ENCODE results near the gene CDH4. TPM values are rescaled to one million over a fixed set of nuclear protein-coding genes. Genes with fewer than 3 reads are reported as not detected.

Gene CDH4
- total RNA-seq, 2 donors from 2014 or later = 0.08 to 0.09 TPM

DNA sequence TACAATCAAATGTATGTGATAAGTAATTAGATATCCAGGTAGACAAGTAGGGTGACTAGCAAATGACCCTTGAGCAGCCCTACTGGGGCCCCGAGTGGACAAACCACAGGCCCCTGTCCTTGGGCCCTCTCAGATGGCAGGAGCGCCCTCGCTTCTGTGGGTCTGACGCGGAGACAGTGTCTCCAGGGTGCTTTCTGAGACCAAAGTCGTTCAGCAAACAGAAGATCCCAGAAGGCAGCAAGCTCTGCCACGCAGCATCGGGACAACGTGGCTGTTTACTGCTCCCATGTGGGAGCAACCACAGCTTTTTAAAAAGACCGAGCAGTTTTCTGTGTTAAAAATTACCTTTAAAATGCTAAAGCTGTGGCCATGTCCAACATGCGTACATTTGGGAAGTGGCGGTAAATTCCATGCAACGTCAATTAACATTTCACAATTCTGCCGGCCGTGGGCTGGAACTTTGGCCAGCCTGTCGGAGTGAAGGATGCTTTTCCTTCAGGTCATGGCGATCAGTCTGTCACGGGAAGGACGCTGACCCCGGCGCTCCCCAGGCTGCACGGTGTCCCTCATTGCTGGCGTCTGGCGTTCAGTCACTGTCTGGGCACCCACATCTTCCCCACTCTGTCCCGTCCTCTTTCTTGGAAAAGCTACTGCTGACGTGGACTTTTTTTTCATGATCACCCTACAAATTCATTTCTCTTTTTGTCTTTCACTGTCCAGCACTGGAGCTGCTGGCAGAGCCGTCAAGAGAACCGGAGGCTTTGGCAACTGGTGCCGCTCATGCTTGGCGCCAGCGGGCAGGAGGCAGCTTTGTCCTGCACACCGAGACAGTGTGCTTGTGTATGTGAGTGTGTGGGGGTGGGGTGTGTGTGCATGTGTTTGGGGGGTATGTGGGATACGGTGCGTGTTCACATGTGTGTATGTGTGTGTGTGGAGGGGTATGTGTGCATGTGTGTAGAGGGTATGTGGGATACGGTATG, 293.1 kb downstream of the CDH4 start:
- ATAC-seq (no peak), DNase-seq (ENCODE audit: low spot score in 2 of 2) (no peak)

GRCh38 chr20:61546641-61547040, 294.6 kb downstream of the CDH4 start:
- Mint-ChIP-seq H3K36me3 (peaks cover 0 to 4% of the 10 kb centered on the region in 2 donors), H3K27ac (no peak overlapping the region), H3K9me3 (peaks cover 0 to 12% of the 10 kb centered on the region in 2 donors)
- no peak for DNase-seq (ENCODE audit: low spot score in 2 of 2)
- ATAC-seq = no peak

More for the DNA sequence above, 293.1 kb downstream of the CDH4 start:
- no peaks in the 10 kb centered on the region for H3K36me3 Mint-ChIP-seq
- peaks cover 0 to 8% of the 10 kb centered on the region in 2 donors for H3K9me3 Mint-ChIP-seq
- no peak overlapping the region for H3K27ac Mint-ChIP-seq

GRCh38 chr20:61548069-61548468, 296.0 kb downstream of the CDH4 start:
- Mint-ChIP-seq H3K36me3 (peaks cover 0 to 5% of the 10 kb centered on the region in 2 donors), H3K9me3 (peaks cover 0 to 13% of the 10 kb centered on the region in 2 donors), H3K27ac (no peak overlapping the region)
- ATAC-seq = no peak
- no peak for DNase-seq (ENCODE audit: low spot score in 2 of 2)

DNA sequence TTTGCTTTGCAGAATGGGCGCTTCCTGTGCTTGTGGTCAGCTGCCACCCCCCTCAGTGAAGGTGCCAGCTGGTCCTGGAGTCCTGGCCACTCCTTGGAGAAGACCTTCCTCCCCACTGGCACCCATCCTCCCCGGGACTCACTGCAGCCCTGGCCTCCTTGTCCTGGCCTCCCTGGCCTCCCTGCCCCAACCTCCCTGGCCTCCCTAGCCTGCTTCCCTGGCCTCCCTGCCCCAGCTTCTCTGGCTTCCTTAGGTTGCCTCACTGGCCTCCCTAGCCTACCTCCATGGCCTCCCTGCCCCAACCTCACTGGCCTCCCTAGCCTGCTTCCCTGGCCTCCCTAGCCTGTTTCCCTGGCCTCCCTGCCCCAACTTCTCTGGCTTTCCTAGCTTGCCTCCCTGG, 297.8 kb downstream of the CDH4 start:
- H3K36me3 Mint-ChIP-seq = peaks cover 0 to 5% of the 10 kb centered on the region in 2 donors
- DNase-seq (ENCODE audit: low spot score in 2 of 2) (no peak), ATAC-seq (no peak)
- H3K27ac Mint-ChIP-seq = no peak overlapping the region
- peaks cover 0 to 18% of the 10 kb centered on the region in 2 donors for H3K9me3 Mint-ChIP-seq

DNA sequence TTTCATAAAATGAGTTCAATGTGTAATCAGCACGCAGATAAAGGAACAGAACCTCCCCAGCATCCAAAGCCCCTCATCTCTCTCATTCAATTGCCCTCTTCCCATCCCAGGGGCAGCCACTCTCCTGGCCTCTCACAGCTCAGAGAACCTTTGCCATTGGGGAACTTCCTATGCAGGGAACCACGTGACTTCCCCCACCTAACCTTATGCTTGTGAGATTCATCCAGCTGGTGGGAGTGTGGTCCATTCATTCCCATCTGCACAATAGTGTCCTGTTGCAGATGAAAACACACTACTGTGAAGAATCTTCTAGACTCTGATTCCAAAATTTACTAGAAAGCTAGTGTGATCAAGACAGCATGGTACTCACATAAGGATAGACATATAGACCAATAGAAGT, 299.3 kb downstream of the CDH4 start:
- ATAC-seq (no peak), DNase-seq (ENCODE audit: low spot score in 2 of 2) (no peak)
- Mint-ChIP-seq H3K9me3 (peaks cover 0 to 13% of the 10 kb centered on the region in 2 donors), H3K27ac (no peak overlapping the region), H3K36me3 (peaks cover 0 to 5% of the 10 kb centered on the region in 2 donors)

DNA sequence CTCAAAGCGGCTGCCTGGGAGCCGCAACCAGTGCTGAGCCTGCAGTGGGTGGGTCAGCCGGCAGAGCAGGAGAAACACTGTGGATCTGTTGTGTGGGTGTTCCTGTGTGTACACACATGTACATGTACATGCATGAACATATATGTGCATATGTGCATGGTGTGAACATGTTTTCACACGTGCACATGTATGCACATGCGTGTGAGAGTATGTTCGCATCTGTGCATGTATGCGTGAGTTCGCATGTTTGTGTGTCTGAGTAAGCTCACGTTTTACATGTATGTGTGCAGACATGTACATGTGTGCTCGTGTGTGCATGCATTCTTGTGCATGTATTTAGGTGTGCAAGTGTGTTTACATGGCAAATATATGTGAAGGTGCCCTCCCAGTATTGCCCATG, 302.6 kb downstream of the CDH4 start:
- Mint-ChIP-seq H3K9me3 (peaks cover 0 to 13% of the 10 kb centered on the region in 2 donors), H3K36me3 (peaks cover 0 to 5% of the 10 kb centered on the region in 2 donors), H3K27ac (no peak overlapping the region)
- ATAC-seq (no peak), DNase-seq (ENCODE audit: low spot score in 2 of 2) (no peak)

DNA sequence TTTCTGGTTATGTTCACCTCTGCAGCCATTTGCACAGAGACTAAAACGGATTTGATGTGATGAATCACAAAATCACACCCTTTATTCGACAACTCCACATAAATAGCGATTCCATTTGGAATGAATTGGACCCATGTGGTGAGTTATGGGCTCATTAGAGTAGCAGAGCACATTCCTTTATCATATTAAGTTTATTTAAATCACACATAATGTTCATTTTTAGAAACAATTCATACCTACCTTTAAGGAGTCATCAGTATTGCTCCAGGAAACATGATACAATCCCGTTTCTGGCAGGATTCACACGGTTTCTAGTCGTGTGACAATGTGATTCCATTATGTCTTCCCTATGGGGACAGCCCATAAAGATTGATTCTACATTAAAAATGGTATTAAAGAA, 303.5 kb downstream of the CDH4 start:
- DNase-seq (ENCODE audit: low spot score in 2 of 2) = no peak
- Mint-ChIP-seq H3K27ac (no peak overlapping the region), H3K9me3 (peaks cover 0 to 13% of the 10 kb centered on the region in 2 donors), H3K36me3 (peaks cover 0 to 5% of the 10 kb centered on the region in 2 donors)
- ATAC-seq = no peak

DNA sequence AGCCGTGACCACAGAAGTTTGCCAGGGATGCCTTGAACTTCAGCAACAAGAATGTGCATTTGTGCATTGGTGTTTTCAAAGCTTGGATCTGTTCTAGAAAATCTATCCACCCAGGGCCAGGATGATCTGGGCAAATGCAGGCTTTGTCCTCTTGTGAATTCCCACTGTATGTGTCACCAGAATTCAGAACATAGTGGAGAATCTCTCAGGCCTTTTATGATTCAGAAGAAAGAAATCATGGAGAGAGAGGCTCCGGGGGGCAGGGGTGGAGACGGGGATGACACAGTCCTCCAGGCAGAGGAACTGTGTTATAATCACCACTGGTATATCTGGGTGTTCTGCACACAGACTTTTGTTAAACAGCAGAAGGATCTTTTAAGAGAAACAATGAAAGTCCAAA, 304.1 kb downstream of the CDH4 start:
- DNase-seq (ENCODE audit: low spot score in 2 of 2) (no peak), ATAC-seq (no peak)
- no peak overlapping the region for H3K27ac Mint-ChIP-seq
- peaks cover 0 to 5% of the 10 kb centered on the region in 2 donors for H3K36me3 Mint-ChIP-seq
- peaks cover 0 to 13% of the 10 kb centered on the region in 2 donors for H3K9me3 Mint-ChIP-seq

DNA sequence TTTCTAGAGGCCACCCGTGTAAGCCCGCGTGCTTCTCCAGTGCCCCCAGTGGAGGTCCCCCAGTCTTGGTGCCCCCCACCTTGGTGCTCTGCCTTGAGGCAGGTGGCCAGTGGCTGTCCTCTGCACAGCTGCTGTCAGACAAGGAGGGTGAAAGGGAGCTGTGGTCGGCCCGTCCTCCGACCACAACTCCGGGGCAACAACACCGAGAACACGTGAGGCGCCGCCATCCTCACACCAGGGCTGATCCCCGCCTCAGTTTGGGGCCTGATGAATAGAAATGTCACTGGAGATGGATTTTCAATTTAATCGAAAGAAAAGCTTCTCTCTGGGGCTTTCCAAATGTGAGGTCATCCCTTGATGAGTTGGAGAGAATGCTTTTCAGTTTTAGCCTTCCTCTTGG, 304.6 kb downstream of the CDH4 start:
- Mint-ChIP-seq H3K27ac (no peak overlapping the region), H3K36me3 (peaks cover 0 to under 1% of the 10 kb centered on the region in 2 donors)

GRCh38 chr20:61557621-61558020, 305.6 kb downstream of the CDH4 start:
- ATAC-seq (no peak), DNase-seq (ENCODE audit: low spot score in 2 of 2) (no peak)
- Mint-ChIP-seq H3K9me3 (peaks cover 0 to 7% of the 10 kb centered on the region in 2 donors), H3K36me3 (no peaks in the 10 kb centered on the region), H3K27ac (no peak overlapping the region)

More for the DNA sequence above, 304.6 kb downstream of the CDH4 start:
- H3K9me3 Mint-ChIP-seq = peaks cover 0 to 9% of the 10 kb centered on the region in 2 donors
- DNase-seq (ENCODE audit: low spot score in 2 of 2) = no peak
- ATAC-seq = no peak

DNA sequence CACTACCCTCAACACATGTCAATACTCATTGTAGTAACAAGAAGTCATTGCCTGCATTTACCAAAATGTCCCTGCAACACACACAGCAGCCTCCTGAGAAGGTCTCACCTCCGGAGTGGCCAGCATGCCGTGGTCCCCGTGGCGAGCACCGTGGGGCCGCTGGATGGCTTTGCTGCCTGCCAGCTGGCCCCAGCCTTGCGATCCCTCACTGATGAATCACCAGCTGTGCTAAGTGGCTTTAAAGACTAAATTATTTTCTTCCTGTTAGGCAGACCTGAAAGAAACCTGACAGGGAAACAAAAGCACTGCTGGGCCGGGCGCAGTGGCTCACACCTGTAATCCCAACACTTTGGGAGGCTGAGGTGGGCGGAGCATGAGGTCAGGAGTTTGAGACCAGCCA, 306.7 kb downstream of the CDH4 start:
- DNase-seq (ENCODE audit: low spot score in 2 of 2) = no peak
- peaks cover 0 to 7% of the 10 kb centered on the region in 2 donors for H3K9me3 Mint-ChIP-seq
- no peaks in the 10 kb centered on the region for H3K36me3 Mint-ChIP-seq
- H3K27ac Mint-ChIP-seq = no peak overlapping the region
- ATAC-seq = no peak

GRCh38 chr20:61559706-61560315, 307.8 kb downstream of the CDH4 start:
- H3K36me3 Mint-ChIP-seq = no peaks in the 10 kb centered on the region
- peaks cover 0 to 3% of the 10 kb centered on the region in 2 donors for H3K9me3 Mint-ChIP-seq
- DNase-seq (ENCODE audit: low spot score in 2 of 2) (no peak), ATAC-seq (no peak)
- H3K27ac Mint-ChIP-seq = no peak overlapping the region

GRCh38 chr20:61560361-61560853, 308.3 kb downstream of the CDH4 start:
- ATAC-seq = no peak
- no peaks in the 10 kb centered on the region for H3K9me3 Mint-ChIP-seq
- DNase-seq (ENCODE audit: low spot score in 2 of 2) = no peak
- no peaks in the 10 kb centered on the region for H3K36me3 Mint-ChIP-seq
- no peak overlapping the region for H3K27ac Mint-ChIP-seq

DNA sequence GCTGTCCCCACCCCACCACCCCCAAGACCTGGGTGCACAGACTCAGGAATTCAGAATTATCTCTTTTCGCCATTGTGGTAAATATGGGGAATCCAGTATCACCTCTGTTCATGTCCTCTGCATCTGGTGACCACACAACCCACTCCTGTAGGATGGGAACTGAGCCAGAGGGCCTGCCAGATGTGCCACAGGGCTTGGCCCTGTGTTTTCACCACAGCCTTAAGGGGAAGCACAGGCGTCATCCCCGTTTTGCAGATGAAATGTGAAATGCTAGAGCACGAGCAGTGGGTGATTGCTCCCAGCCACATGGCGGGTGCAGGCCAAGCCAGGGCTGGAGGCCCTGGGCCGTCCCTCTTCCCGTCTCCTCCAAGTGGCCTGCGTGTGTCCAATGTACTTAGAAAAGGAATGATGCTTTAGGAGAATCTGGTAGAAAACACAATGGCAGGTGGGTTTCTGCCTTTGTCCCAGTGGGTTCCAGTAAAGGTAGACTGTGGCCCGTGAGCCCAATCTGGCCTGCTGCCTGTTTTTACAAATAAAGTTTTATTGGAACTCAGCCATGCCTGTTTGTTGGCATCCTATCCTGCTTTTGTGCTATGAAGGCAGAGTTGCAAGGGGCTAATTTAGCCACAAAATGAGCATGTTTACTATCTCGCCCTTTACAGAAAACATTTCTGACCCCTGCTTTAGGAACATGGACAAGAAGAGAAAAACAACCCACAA, 309.2 kb downstream of the CDH4 start:
- no peaks in the 10 kb centered on the region for H3K9me3 Mint-ChIP-seq
- H3K27ac Mint-ChIP-seq = no peak overlapping the region
- H3K36me3 Mint-ChIP-seq = no peaks in the 10 kb centered on the region
- ATAC-seq (no peak), DNase-seq (ENCODE audit: low spot score in 2 of 2) (no peak)

DNA sequence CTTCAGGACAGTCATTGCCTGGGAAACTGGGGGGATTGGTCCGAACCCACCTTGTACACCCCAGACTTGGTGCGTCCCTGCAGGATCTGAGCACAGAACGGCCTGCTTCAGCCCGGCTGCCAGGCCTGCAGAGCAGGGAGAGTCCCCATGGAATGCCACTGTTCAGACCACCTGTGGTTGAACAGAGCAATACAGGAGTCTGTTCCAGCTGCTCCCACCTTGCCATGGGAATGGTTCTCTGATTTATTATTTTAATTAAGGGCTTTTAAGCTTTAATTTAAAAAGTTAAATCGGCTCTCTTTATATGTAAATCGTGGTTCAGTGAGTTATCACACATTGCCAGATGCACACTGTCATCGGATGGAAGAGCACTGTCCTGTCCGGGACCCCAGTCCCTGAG, 310.4 kb downstream of the CDH4 start:
- Mint-ChIP-seq H3K27ac (no peak overlapping the region), H3K9me3 (no peaks in the 10 kb centered on the region), H3K36me3 (no peaks in the 10 kb centered on the region)
- no peak for DNase-seq (ENCODE audit: low spot score in 2 of 2)
- ATAC-seq = no peak

DNA sequence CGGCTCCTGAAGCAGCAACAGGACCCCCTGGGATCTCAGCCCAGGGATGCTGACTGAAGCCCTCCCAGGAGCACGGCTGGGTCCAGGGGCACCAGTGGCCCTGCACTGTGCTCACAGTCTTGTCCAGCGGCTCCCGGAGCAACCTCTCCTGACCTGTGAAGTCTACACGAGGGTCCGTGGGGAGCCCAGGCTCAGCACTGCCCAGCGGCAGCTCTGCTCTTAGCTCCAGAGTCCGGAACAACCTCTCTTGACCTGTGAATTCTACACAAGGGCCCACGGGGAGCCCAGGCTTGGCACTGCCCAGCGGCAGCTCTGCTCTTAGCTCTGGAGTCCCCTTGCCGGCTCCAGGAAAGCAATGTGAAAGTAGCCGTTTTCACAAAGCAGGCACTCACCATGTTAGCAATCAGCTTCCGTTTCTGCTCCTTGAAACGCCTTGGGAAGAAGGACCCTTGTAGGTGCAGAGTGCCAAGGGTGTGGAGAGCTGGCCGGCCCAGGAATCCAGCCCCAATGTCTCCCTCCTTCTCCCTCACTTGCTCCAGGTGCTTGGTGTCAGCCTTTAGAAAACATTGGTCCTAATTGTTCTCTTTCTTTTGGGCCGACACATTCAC, 310.9 kb downstream of the CDH4 start:
- DNase-seq (ENCODE audit: low spot score in 2 of 2) (no peak), ATAC-seq (no peak)

More for the DNA sequence above, 310.9 kb downstream of the CDH4 start:
- H3K9me3 Mint-ChIP-seq = no peaks in the 10 kb centered on the region
- no peaks in the 10 kb centered on the region for H3K36me3 Mint-ChIP-seq
- no peak overlapping the region for H3K27ac Mint-ChIP-seq
